Astrocyte of the spinal cord (primary cell): ENCODE measurements around the gene GH1.
"Not testable (repeated sequence)": the region's sequence is repeated elsewhere in the genome, so short reads cannot be mapped to it uniquely, and the experiment has no call there.

Experiments
- DNase-seq: peaks from one replicate; pipeline ENCODE4 v3.0.0; 2011; ENCODE audit warnings: low read depth, low spot score
- H3K4me3 ChIP-seq: 2 replicates; pipeline ENCODE4 v1.5.1; 2011; ENCODE audit warnings: low read depth, mild to moderate bottlenecking, low read length, moderate library complexity
- in situ Hi-C: cut with HindIII; loops from 2 replicates; pipeline ENCODE4 v1.10.0; 2017; ENCODE audit warnings: low sequenced_read_pairs
- TF ChIP-seq, protein P1 (sequence below): IDR thresholded peaks from 2 replicates; pipeline ENCODE4 v1.5.1; 2012; ENCODE audit warnings: low read depth, mild to moderate bottlenecking, low read length, inconsistent platforms

GH1 gene

DNA sequence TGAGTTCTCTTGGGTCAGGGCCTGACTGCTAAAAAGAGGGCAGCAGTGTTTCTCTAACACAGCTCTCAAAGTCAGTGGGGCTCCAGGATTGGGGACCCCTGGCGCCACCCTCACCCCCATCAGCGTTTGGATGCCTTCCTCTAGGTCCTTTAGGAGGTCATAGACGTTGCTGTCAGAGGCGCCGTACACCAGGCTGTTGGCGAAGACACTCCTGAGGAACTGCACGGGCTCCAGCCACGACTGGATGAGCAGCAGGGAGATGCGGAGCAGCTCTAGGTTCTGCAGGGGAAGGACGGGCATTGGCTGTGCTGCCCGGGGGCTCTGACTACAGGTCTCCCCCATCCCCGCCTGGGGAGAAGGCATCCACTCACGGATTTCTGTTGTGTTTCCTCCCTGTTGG lies 993 bp downstream of the GH1 start:
- H3K4me3 ChIP-seq, result no peak overlapping the region
- in situ Hi-C loops, result no loop called here
- TF ChIP-seq, protein P1, sequence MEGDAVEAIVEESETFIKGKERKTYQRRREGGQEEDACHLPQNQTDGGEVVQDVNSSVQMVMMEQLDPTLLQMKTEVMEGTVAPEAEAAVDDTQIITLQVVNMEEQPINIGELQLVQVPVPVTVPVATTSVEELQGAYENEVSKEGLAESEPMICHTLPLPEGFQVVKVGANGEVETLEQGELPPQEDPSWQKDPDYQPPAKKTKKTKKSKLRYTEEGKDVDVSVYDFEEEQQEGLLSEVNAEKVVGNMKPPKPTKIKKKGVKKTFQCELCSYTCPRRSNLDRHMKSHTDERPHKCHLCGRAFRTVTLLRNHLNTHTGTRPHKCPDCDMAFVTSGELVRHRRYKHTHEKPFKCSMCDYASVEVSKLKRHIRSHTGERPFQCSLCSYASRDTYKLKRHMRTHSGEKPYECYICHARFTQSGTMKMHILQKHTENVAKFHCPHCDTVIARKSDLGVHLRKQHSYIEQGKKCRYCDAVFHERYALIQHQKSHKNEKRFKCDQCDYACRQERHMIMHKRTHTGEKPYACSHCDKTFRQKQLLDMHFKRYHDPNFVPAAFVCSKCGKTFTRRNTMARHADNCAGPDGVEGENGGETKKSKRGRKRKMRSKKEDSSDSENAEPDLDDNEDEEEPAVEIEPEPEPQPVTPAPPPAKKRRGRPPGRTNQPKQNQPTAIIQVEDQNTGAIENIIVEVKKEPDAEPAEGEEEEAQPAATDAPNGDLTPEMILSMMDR, result no peak
- no peak for DNase-seq

DNA sequence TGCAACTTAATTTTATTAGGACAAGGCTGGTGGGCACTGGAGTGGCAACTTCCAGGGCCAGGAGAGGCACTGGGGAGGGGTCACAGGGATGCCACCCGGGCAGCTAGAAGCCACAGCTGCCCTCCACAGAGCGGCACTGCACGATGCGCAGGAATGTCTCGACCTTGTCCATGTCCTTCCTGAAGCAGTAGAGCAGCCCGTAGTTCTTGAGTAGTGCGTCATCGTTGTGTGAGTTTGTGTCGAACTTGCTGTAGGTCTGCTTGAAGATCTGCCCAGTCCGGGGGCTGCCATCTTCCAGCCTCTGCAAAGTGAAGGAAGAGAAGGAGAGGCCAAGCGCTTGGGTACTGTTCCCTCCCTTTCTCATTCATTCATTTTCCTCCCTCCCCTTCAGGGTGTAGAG lies 1.4 kb downstream of the GH1 start:
- DNase-seq, in situ Hi-C loops, H3K4me3 ChIP-seq: not testable (repeated sequence)

DNA sequence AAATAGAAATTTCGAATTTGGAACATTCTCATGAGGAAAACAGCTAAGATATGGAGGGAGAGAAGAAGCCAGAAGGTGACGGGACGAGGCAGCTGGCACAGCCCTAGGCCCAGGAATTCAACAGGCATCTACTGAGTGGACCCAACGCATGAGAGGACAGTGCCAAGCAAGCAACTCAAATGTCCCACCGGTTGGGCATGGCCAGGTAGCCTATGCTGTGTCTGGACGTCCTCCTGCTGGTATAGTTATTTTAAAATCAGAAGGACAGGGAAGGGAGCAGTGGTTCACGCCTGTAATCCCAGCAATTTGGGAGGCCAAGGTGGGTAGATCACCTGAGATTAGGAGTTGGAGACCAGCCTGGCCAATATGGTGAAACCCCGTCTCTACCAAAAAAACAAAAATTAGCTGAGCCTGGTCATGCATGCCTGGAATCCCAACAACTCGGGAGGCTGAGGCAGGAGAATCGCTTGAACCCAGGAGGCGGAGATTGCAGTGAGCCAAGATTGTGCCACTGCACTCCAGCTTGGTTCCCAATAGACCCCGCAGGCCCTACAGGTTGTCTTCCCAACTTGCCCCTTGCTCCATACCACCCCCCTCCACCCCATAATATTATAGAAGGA lies 2.0 kb downstream of the GH1 start:
- no peak overlapping the region for H3K4me3 ChIP-seq
- TF ChIP-seq, protein P1, result no peak
- no peak for DNase-seq
- in situ Hi-C loops, result no loop called here

DNA sequence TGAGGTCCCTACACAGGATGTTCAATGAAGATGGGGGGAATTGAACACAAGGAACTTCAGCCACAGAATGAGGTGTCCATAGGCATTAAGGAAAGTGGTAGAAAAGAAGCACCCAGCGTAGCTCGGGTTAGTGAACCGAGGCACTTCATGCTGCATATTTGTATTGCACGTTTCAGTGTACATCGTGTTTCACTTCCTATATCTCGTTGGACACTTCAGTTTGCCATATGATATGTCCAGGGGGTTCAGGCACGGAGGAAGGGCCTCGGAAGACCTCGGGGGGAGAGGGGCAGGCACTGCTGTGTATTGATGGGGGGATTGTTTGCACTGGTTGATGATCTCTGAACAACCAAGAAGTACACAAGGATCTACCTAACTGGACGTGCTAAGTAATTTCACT lies 2.9 kb downstream of the GH1 start:
- in situ Hi-C loops, DNase-seq, H3K4me3 ChIP-seq: not testable (repeated sequence)

DNA sequence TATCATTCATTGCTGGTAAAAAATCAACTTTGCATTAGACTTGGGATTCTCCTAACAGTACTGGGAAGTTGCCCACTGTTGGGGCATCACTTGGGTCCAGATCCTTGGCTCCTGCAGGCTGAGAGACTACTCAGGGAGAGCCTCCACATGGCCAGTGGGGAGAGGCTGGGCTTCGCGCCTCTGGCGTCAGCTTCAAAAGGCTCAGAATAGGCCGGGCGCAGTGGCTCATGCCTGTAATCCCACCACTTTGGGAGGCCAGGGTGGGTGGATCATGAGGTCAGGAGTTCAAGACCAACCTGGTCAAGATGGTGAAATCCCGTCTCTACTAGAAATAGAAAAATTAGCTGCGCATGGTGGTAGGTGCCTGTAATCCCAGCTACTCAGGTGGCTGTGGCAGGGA lies 4.2 kb downstream of the GH1 start:
- in situ Hi-C loops, result no loop called here
- DNase-seq, result no peak
- TF ChIP-seq, protein P1, result no peak
- H3K4me3 ChIP-seq, result no peak overlapping the region

DNA sequence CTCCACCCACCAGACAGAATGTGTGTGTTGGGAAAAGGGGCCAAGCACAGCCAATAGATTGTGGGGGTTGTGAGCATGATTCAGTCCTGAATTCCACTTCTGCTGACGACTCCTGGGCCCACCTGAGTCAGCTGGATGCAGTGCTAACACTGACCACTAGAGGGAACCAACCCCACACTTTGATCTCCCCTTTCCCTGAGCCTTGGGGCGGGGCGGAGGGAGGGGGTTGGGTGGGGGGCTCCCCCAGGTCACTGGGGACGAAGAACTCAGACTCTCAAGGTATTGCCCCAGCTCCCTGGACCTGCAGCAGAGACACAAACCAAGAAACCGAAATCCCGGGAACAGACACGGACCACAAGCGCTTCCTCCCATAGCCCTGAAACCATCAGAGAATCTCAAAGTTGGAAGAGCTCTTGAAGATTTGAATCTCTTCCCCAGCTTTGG lies 7.0 kb downstream of the GH1 start:
- H3K4me3 ChIP-seq, result no peak overlapping the region
- no peak for DNase-seq
- TF ChIP-seq, protein P1, result peak; percentile 75
- in situ Hi-C loops, result no loop called here

DNA sequence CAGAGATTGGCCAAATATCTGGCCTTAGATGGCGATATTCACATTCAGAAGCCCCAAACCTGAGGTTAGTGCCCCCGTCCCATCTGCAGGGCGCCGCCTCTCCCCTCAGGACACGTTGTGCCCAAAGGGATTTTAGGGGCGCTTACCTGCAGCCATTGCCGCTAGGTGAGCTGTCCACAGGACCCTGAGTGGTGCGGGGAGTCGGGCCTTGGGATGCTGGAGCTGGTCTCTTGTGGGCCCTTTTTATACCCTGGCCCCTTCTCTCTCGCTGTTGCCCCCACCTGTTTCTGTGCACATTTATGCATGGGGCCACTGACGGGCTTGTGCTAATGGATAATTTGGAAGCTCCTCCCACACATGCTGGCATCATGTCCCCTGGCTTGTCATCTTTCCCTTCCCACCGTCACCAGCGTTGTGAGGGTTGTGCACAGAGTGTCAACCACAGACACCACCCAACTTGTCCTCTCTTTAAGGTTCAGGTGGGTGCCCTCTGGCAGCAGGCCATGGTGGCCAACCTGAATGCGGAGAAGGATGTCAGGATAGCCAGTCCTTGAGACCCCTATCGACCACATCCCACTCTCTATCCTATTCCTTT lies 7.5 kb downstream of the GH1 start, which contains the start of gene CSHL1:
TSS of gene CSHL1 (minus strand) at position 218 of the 595 bp plus-strand sequence. CDS start at position 156, 62 bp downstream.
- no peak within 1 kb of the TSS for H3K4me3 ChIP-seq
- TF ChIP-seq, protein P1, result no peak
- no peak for DNase-seq
- in situ Hi-C loops, result no loop called here
